ENCODE measurements around the gene KLHL12. TPM values are rescaled to one million over a fixed set of nuclear protein-coding genes. Genes with fewer than 3 reads are reported as not detected.
"Not testable (repeated sequence)": the region's sequence is repeated elsewhere in the genome, so short reads cannot be mapped to it uniquely, and the experiment has no call there.

Gene KLHL12
- total and polyA plus RNA-seq, 8 donors, result 10.4 to 97.3 (median 20.0) TPM

- TF ChIP-seq EP300 (IDR thresholded peaks at IDR 0.05), result no peak
- TF ChIP-seq POLR2A (IDR thresholded peaks at IDR 0.05), result no peak
- no peak for TF ChIP-seq CTCF (IDR thresholded peaks at IDR 0.05)
- no peak for TF ChIP-seq POLR2AphosphoS5 (IDR thresholded peaks at IDR 0.05)
- no peaks in the 10 kb centered on the region for H3K9me3 ChIP-seq
- DNase-seq, result no peak
- H3K27ac ChIP-seq, result no peak overlapping the region
- no peaks in the 10 kb centered on the region for H3K4me1 ChIP-seq
- peaks cover 43 to 82% (median 80%) of the 10 kb centered on the region in 4 donors for H3K36me3 ChIP-seq
- 63 to 83% (median 78%) methylated on average over 1 of the region's 1 CpG for WGBS, 5 donors
- intact Hi-C loops (cut with DNase I; ENCODE audit: low total_unique reads), result no loop called here
- no peak overlapping the region for H3K4me3 ChIP-seq
- H3K27me3 ChIP-seq, result no peaks in the 10 kb centered on the region
Observed at GRCh38 chr1:202942426-202942825, 15.4 kb upstream of the KLHL12 start.

DNA sequence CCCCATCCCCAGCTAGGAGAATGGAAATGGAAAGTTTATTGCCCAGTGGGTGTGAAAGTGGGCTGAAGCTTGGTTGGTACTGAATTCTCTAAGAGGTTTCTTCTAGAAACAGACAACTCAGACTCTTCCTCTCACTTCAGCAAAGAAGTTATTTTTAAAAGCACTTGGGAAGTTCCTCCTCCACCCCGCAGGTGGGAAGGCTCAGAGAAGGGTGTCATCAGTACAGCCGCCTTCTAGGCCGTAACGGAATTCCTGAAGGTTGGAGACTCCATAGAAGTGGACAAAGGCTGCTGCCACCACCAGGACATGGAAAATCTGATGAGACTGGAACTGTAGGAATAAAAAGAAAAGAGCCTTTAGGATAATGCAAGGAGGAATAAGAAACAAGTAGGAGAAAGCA, 14.3 kb upstream of the KLHL12 start:
- H3K27me3 ChIP-seq, result no peaks in the 10 kb centered on the region
- H3K4me1 ChIP-seq, result no peaks in the 10 kb centered on the region
- H3K27ac ChIP-seq, result no peak overlapping the region
- no peaks in the 10 kb centered on the region for H3K9me3 ChIP-seq
- H3K36me3 ChIP-seq, result peaks cover 33 to 72% (median 69%) of the 10 kb centered on the region in 4 donors
- intact Hi-C loops (cut with DNase I; ENCODE audit: low total_unique reads), result no loop called here
- no peak for TF ChIP-seq CTCF (IDR thresholded peaks at IDR 0.05)
- no peak for TF ChIP-seq EP300 (IDR thresholded peaks at IDR 0.05)
- TF ChIP-seq POLR2AphosphoS5 (IDR thresholded peaks at IDR 0.05), result no peak
- no peak for TF ChIP-seq POLR2A (IDR thresholded peaks at IDR 0.05)
- no peak overlapping the region for H3K4me3 ChIP-seq
- 89 to 92% (median 91%) methylated on average over 4 of the region's 4 CpGs for WGBS, 5 donors
- no peak for DNase-seq

DNA sequence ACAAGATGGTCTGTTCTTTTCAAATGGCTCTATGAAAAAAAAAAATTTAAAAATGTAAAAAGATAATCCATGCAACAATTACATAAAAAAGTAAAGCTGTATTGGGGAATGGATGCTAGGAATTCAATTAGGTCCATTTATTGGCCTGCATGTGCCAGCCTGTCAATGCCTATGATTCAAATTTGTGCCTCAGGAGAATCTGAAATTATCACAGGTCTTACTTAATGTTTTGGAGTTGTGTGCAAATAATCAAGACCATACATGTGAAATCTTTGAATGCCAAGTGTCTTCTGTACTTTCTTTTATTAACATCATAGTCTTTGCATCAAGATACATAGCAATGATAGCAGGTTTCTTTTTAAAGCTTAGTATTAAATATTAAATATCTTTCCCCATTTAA, 13.5 kb upstream of the KLHL12 start:
- H3K36me3 ChIP-seq, result peaks cover 29 to 63% (median 61%) of the 10 kb centered on the region in 4 donors

GRCh38 chr1:202938287-202938925, 11.4 kb upstream of the KLHL12 start:
- intact Hi-C loops (cut with DNase I; ENCODE audit: low total_unique reads), result no loop called here
- Histone ChIP-seq H3K4me3 (no peak overlapping the region), H3K27me3 (no peaks in the 10 kb centered on the region), H3K9me3 (no peaks in the 10 kb centered on the region), H3K36me3 (peaks cover 26 to 42% (median 40%) of the 10 kb centered on the region in 4 donors), H3K4me1 (no peaks in the 10 kb centered on the region), H3K27ac (no peak overlapping the region)
- TF ChIP-seq POLR2A (IDR thresholded peaks at IDR 0.05), result no peak
- no peak for TF ChIP-seq EP300 (IDR thresholded peaks at IDR 0.05)
- TF ChIP-seq POLR2AphosphoS5 (IDR thresholded peaks at IDR 0.05), result no peak
- no peak for TF ChIP-seq CTCF (IDR thresholded peaks at IDR 0.05)
- 64 to 78% (median 77%) methylated on average over 5 of the region's 5 CpGs for WGBS, 5 donors
- DNase-seq, result no peak

More for the DNA sequence above, 13.5 kb upstream of the KLHL12 start:
- intact Hi-C loops (cut with DNase I; ENCODE audit: low total_unique reads), result no loop called here
- H3K4me1 ChIP-seq, result no peaks in the 10 kb centered on the region
- no peaks in the 10 kb centered on the region for H3K9me3 ChIP-seq
- no peak for TF ChIP-seq POLR2AphosphoS5 (IDR thresholded peaks at IDR 0.05)
- no peaks in the 10 kb centered on the region for H3K27me3 ChIP-seq
- DNase-seq, result no peak
- H3K4me3 ChIP-seq, result no peak overlapping the region
- no peak overlapping the region for H3K27ac ChIP-seq

DNA sequence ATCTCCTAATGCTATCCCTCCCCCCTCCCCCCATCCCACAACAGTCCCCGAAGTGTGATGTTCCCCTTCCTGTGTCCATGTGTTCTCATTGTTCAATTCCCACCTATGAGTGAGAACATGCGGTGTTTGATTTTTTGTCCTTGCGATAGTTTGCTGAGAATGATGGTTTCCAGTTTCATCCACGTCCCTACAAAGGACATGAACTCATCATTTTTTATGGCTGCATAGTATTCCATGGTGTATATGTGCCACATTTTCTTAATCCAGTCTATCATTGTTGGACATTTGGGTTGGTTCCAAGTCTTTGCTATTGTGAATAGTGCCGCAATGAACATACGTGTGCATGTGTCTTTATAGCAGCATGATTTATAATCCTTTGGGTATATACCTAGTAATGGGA, 9.4 kb upstream of the KLHL12 start:
- H3K4me3 ChIP-seq; H3K27ac ChIP-seq; intact Hi-C loops (cut with DNase I; ENCODE audit: low total_unique reads); H3K27me3 ChIP-seq; H3K9me3 ChIP-seq; H3K4me1 ChIP-seq; DNase-seq: not testable (repeated sequence)
- H3K36me3 ChIP-seq, result peaks cover 6 to 22% (median 20%) of the 10 kb centered on the region in 4 donors
- 85 to 100% (median 88%) methylated on average over 1 of the region's 6 CpGs; no CpG with 5 or more reads in 2 of the 5 donors for WGBS, 5 donors

All from stomach (tissue), 9 donors.